Measurements from ENCODE around the gene CDCP1. TPM values are rescaled to one million over a fixed set of nuclear protein-coding genes. Genes with fewer than 3 reads are reported as not detected.

Gene CDCP1
- total RNA-seq, 2 experiments from 2014 or later = 1.7 to 1.8 TPM

DNA sequence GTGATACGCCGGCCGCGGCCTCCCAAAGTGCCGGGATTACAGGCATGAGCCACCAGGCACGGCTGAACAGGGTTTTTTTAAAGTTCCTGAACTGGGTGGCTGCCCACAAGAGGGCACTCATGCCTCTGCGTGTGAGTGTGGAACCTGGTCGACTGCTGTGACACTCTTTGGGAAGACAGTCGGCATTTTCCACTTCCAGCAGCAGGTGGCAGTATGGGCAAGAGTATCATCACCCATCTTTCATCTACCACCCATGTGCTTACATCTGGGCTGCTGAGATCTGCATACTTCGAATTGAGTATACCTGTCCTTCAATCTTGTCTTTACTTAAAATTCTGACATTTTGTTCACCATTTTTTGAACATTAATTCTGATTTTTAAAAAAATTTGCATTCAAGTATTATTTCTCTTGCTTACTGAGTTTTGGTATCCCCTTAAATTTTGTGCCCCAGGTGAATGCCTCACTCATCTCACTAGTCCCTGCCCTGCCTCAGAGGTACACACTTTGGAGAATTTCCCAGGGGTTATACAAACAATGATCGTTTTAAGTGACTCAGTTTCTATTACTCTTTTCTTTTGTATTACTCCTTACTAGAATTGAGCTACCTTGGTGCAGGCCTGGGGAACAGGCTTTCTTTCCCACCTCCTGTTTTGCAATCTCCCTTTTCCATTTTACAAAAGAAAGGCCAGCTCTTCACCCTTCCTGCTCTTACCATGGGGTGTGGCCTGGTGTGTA is 108.3 kb downstream of the CDCP1 start:
- Histone ChIP-seq H3K9me3 (ENCODE audit: control insufficient read depth in 1 of 2, insufficient read depth in 1 of 2, low read length in 2 of 2) (no peaks in the 10 kb centered on the region), H3K4me1 (ENCODE audit: insufficient read depth, low read length) (peaks cover 51% of the 10 kb centered on the region), H3K36me3 (ENCODE audit: insufficient read depth, low read length) (no peaks in the 10 kb centered on the region), H3K27me3 (ENCODE audit: control insufficient read depth in 1 of 2, insufficient read depth in 2 of 2, low read length in 2 of 2) (peaks cover 3 to 8% of the 10 kb centered on the region in 2 experiments), H3K4me3 (ENCODE audit: low read length) (no peak overlapping the region), H3K27ac (ENCODE audit: low read depth in 1 of 2, low read length in 2 of 2) (no peak overlapping the region)
- ATAC-seq (ENCODE audit: poor library complexity) (peak; percentile 94), DNase-seq (peak; percentile 86 to 96 (median 90))
- H3K27ac Mint-ChIP-seq = no peak overlapping the region
- TF ChIP-seq, protein P1, sequence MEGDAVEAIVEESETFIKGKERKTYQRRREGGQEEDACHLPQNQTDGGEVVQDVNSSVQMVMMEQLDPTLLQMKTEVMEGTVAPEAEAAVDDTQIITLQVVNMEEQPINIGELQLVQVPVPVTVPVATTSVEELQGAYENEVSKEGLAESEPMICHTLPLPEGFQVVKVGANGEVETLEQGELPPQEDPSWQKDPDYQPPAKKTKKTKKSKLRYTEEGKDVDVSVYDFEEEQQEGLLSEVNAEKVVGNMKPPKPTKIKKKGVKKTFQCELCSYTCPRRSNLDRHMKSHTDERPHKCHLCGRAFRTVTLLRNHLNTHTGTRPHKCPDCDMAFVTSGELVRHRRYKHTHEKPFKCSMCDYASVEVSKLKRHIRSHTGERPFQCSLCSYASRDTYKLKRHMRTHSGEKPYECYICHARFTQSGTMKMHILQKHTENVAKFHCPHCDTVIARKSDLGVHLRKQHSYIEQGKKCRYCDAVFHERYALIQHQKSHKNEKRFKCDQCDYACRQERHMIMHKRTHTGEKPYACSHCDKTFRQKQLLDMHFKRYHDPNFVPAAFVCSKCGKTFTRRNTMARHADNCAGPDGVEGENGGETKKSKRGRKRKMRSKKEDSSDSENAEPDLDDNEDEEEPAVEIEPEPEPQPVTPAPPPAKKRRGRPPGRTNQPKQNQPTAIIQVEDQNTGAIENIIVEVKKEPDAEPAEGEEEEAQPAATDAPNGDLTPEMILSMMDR (IDR thresholded peaks at IDR 0.05) = peak; percentile 91
- H3K4me1 Mint-ChIP-seq (ENCODE audit: low read depth) = peaks cover 56% of the 10 kb centered on the region
- peaks cover 49% of the 10 kb centered on the region for H3K27me3 Mint-ChIP-seq
- H3K9me3 Mint-ChIP-seq = no peaks in the 10 kb centered on the region
- intact Hi-C loops (cut with DNase I, micrococcal nuclease) = loop anchor here (1.0 to 10.0 kb wide), 8 partner anchors 129 to 1037 kb away; partner anchors contain the start of gene LIMD1 (in 1 of the 2)
- H3K36me3 Mint-ChIP-seq (ENCODE audit: low read depth) = no peaks in the 10 kb centered on the region
- peak overlapping the region; percentile 62 for H3K4me3 Mint-ChIP-seq
- POLR2A ChIA-PET = interaction anchor here (0.7 to 1.1 kb wide), 2 partner anchors 61 to 172 kb away, joined by 3 to 4 read pairs; partner anchors contain the start of genes EXOSC7 and ZDHHC3
- CTCF ChIA-PET = interaction anchor here (0.7 to 2.2 kb wide), 6 partner anchors 67 to 1220 kb away, joined by 3 to 12 read pairs (median 4); no protein-coding TSS in a partner anchor

DNA sequence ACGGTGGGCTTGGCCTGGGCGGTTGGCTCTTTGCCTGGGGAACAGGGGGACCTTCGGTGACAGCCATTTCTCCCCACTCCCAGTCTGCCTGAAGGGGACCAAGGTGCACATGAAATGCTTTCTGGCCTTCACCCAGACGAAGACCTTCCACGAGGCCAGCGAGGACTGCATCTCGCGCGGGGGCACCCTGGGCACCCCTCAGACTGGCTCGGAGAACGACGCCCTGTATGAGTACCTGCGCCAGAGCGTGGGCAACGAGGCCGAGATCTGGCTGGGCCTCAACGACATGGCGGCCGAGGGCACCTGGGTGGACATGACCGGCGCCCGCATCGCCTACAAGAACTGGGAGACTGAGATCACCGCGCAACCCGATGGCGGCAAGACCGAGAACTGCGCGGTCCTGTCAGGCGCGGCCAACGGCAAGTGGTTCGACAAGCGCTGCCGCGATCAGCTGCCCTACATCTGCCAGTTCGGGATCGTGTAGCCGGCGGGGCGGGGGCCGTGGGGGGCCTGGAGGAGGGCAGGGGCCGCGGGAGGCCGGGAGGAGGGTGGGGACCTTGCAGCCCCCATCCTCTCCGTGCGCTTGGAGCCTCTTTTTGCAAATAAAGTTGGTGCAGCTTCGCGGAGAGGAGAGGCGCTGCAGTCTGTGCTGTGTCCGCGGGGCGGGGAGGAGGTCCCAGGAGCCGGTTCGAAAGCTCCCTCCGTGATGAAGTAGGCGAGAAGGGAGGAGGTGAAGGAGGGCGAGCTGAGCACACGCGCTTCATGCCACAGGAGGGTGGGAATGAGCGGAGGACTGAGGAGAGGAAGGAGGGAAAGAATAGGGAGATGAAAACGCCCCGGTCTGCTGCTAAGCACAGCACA is 110.5 kb downstream of the CDCP1 start:
- H3K4me3 Mint-ChIP-seq = peak overlapping the region; percentile 82
- CTCF ChIA-PET = interaction anchor here (1.0 to 2.2 kb wide), 2 partner anchors 10 to 175 kb away, joined by 3 to 12 read pairs; no protein-coding TSS in a partner anchor

More for the DNA sequence above, 110.5 kb downstream of the CDCP1 start:
- H3K27ac ChIP-seq (ENCODE audit: low read depth in 1 of 2, low read length in 2 of 2) = no peak overlapping the region
- H3K27ac Mint-ChIP-seq = no peak overlapping the region
- peaks cover 62% of the 10 kb centered on the region for H3K27me3 Mint-ChIP-seq
- H3K4me3 ChIP-seq (ENCODE audit: low read length) = peak overlapping the region; percentile 38
- DNase-seq (peak in 10 of 14 experiments; percentile 11 to 54 (median 20)), ATAC-seq (ENCODE audit: poor library complexity) (no peak)
- peaks cover 3 to 8% of the 10 kb centered on the region in 2 experiments for H3K27me3 ChIP-seq (ENCODE audit: control insufficient read depth in 1 of 2, insufficient read depth in 2 of 2, low read length in 2 of 2)
- TF ChIP-seq, protein P1 (IDR thresholded peaks at IDR 0.05) = no peak
- H3K36me3 ChIP-seq (ENCODE audit: insufficient read depth, low read length) = no peaks in the 10 kb centered on the region
- H3K4me1 Mint-ChIP-seq (ENCODE audit: low read depth) = peaks cover 39% of the 10 kb centered on the region
- peaks cover 34% of the 10 kb centered on the region for H3K4me1 ChIP-seq (ENCODE audit: insufficient read depth, low read length)
- intact Hi-C loops (cut with DNase I, micrococcal nuclease) = loop anchor here (2.0 to 10.0 kb wide), 6 partner anchors 131 to 1039 kb away; partner anchors contain the start of gene LIMD1 (in 1 of the 2)
- no peaks in the 10 kb centered on the region for H3K9me3 Mint-ChIP-seq
- H3K36me3 Mint-ChIP-seq (ENCODE audit: low read depth) = no peaks in the 10 kb centered on the region
- POLR2A ChIA-PET = interaction anchor here (0.6 to 1.3 kb wide), 3 partner anchors 15 to 61 kb away, joined by 3 to 5 read pairs (median 3); no protein-coding TSS in a partner anchor
- no peaks in the 10 kb centered on the region for H3K9me3 ChIP-seq (ENCODE audit: control insufficient read depth in 1 of 2, insufficient read depth in 1 of 2, low read length in 2 of 2)
